GM23248 (cell line): ENCODE results near the gene EPS8.

Experiments used
- EZH2 ChIP-seq: fragments of 200-600 bp; sonication (generic); IDR thresholded peaks from 2 replicates; pipeline ENCODE4 v1.6.1; 2018; ENCODE audit warnings: antibody characterized with exemption, mild to moderate bottlenecking; ENCODE audit not compliant: insufficient read depth, poor library complexity, severe bottlenecking
- EZH2phosphoT487 ChIP-seq: fragments of 200-600 bp; sonication (generic); IDR thresholded peaks from 2 replicates; pipeline ENCODE4 v1.6.1; 2018; ENCODE audit warnings: antibody characterized with exemption, moderate library complexity, mild to moderate bottlenecking, low read depth; ENCODE audit not compliant: insufficient read depth

DNA sequence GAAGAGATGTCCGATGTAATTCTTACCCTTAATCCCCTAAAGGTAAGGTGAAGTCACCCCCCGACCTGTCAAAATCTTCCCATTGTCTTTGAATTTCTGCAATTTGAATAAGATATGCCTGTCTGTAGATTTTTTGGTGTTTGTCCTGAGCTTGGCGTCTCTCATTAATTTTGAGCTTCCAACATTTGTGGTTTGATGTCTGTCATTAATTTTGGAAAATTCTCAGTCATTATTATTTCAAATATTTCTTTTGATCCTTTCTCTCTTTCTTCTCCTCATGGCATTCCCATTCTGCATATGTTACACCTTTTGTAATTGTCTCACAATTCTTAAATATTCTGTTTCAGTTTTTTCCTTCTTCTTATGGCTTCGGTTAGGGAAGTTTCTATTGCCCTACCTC lies 60.1 kb downstream of the EPS8 start:
- TF ChIP-seq EZH2 (no peak), EZH2phosphoT487 (no peak)
